Fibroblast of lung (primary cell): Measurements from ENCODE around the gene CFAP73. TPM values are rescaled to one million over a fixed set of nuclear protein-coding genes. Genes with fewer than 3 reads are reported as not detected.

ENCODE experiments used
- DNase-seq, 2 donors: peaks; one replicate each; pipeline versions ENCODE4 v3.0.0 to v3.0.0-alpha.2; 2010; ENCODE audit warnings: low read depth in 2 of 2
- H2AFZ ChIP-seq: 2 replicates; pipeline ENCODE4 v1.5.1; 2012; ENCODE audit warnings: low read length, control low read depth, inconsistent platforms
- H3K27ac ChIP-seq: 2 replicates; pipeline ENCODE4 v1.5.1; 2011; ENCODE audit warnings: low read length, control low read depth; ENCODE audit not compliant: insufficient read depth
- H3K27me3 ChIP-seq: 2 replicates; pipeline ENCODE4 v1.5.1; 2011; ENCODE audit warnings: mild to moderate bottlenecking, low read length; ENCODE audit not compliant: control insufficient read depth, insufficient read depth
- H3K36me3 ChIP-seq: 2 replicates; pipeline ENCODE4 v1.5.1; 2011; ENCODE audit warnings: low read length; ENCODE audit not compliant: control insufficient read depth, insufficient read depth
- H3K4me1 ChIP-seq: 2 replicates; pipeline ENCODE4 v1.5.1; 2011; ENCODE audit warnings: low read length; ENCODE audit not compliant: control insufficient read depth, insufficient read depth; ENCODE audit errors: extremely low read depth
- H3K4me2 ChIP-seq: 2 replicates; pipeline ENCODE4 v1.5.1; 2011; ENCODE audit warnings: low read length, control low read depth; ENCODE audit not compliant: insufficient read depth; ENCODE audit errors: extremely low read depth
- H3K4me3 ChIP-seq, 4 experiments: fragments of 200-600 bp in 1 of 4; sonication (generic) in 1 of 4; replicated peaks in 1 of 4; 2 replicates each; pipeline ENCODE4 v1.5.1; 2011 to 2016; ENCODE audit warnings: low read length in 4 of 4, low read depth in 3 of 4, mild to moderate bottlenecking in 3 of 4, control low read depth in 2 of 4, inconsistent platforms in 1 of 4, mixed read lengths in 1 of 4; ENCODE audit not compliant: insufficient read depth in 1 of 4; ENCODE audit errors: control extremely low read depth in 1 of 4
- H3K79me2 ChIP-seq: 2 replicates; pipeline ENCODE4 v1.5.1; 2012; ENCODE audit warnings: mild to moderate bottlenecking, low read length, inconsistent platforms; ENCODE audit not compliant: control insufficient read depth, insufficient read depth
- H3K9ac ChIP-seq: 2 replicates; pipeline ENCODE4 v1.5.1; 2011; ENCODE audit warnings: mild to moderate bottlenecking, low read length, control low read depth; ENCODE audit not compliant: insufficient read depth
- H3K9me3 ChIP-seq: 2 replicates; pipeline ENCODE4 v1.5.1; 2012; ENCODE audit warnings: low read depth, low read length; ENCODE audit not compliant: control insufficient read depth, insufficient read depth
- H4K20me1 ChIP-seq: 2 replicates; pipeline ENCODE4 v1.5.1; 2011; ENCODE audit warnings: low read length; ENCODE audit not compliant: control insufficient read depth, insufficient read depth; ENCODE audit errors: extremely low read depth
- EZH2 ChIP-seq: IDR thresholded peaks from 2 replicates; pipeline ENCODE4 v1.5.1; 2012; ENCODE audit warnings: low read length, control low read depth, mild to moderate bottlenecking; ENCODE audit errors: missing control alignments
- polyA minus RNA-seq: library from RNA; depleted of rRNA, polyadenylated mRNA; stranded (reverse); fragments of >200 nt; gene quantifications from 2 replicates; pipeline ENCODE4 v1.2.3, GENCODE V29; 2011; ENCODE audit warnings: low replicate concordance
- polyA plus RNA-seq, 2 donors: library from polyadenylated mRNA; depleted of rRNA in 1 of 2; stranded (reverse) in 1 of 2; unstranded in 1 of 2; fragments of >200 nt; gene quantifications; 2 replicates each; pipeline ENCODE4 v1.2.1, GENCODE V29; 2011 to 2012; ENCODE audit warnings: missing spikeins in 1 of 2
- total RNA-seq: library from RNA; depleted of rRNA; stranded (reverse); fragments of >200 nt; gene quantifications from 2 replicates; pipeline ENCODE4 v1.2.1, GENCODE V29; 2014
- TF ChIP-seq, protein P1 (sequence below), 2 donors: IDR thresholded peaks in 1 of 2; conservative IDR thresholded peaks in 1 of 2; 1 replicate in 1 of 2; 2 replicates in 1 of 2; pipeline ENCODE4 v1.5.1; 2011 to 2012; ENCODE audit warnings: low read length in 2 of 2, control low read depth in 1 of 2, inconsistent platforms in 1 of 2, low read depth in 1 of 2, mild to moderate bottlenecking in 1 of 2

CFAP73 gene
- total RNA-seq (not detected in 2 replicates), polyA plus RNA-seq (not detected in 2 replicates), polyA minus RNA-seq (not detected in 2 replicates)
- polyA plus RNA-seq (2012), result not detected in 2 replicates

DNA sequence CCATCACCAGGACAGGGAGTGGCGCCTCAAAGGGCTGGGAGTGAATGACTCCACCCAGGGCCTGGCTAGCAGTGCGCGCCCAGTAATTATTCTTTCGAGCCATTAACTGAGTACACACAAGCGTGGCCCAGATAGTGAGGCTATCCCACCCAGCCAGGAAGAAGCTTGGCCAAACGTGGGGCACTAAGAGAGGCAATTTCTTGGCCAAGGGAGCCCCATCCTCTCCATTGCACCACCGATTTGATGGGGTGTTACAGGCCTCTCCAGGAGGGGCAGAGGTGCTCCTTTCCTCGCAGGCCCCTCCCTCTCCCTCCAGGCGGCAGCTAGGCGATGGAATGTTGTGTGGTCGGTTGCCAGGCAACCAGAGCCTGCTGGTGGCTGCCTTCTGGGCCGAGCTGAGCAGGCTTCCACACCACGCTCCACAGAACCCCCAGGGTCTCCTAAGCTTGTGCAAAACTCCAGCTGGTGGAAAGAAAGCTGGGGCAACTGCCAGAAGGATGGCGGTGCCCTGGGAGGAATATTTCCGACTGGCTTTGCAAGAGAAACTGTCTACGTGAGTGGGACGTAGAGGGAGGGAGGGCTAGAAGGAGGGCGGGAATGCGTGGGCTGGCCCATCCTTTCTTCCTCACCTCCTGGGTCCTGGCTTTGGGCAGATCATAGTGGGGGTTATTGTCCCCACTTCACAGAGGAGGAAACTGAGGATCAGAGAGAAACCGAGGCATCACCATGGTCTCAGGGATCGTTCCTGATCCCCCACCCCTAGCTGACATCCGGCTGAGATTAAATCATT, at the start of gene CFAP73:
CFAP73 (plus strand) TSS at position 364 of the 790 bp plus-strand sequence; CDS start at position 498, 134 bp downstream.
- Histone ChIP-seq H3K4me3 (peak within 1 kb of the TSS in 1 of 4 experiments; percentile 21), H3K9me3 (no peaks in the 10 kb centered on the region), H3K4me1 (peaks cover 7% of the 10 kb centered on the region), H2AFZ (peak within 1 kb of the TSS; percentile 23), H3K36me3 (no peaks in the 10 kb centered on the region), H3K79me2 (no peaks in the 10 kb centered on the region), H3K4me2 (peak within 1 kb of the TSS; percentile 59), H3K27ac (no peak within 1 kb of the TSS), H3K9ac (no peak within 1 kb of the TSS), H3K27me3 (peaks cover 18% of the 10 kb centered on the region), H4K20me1 (no peaks in the 10 kb centered on the region)
- peak; percentile 72 to 85 for DNase-seq
- no peak for TF ChIP-seq EZH2
- TF ChIP-seq, protein P1, sequence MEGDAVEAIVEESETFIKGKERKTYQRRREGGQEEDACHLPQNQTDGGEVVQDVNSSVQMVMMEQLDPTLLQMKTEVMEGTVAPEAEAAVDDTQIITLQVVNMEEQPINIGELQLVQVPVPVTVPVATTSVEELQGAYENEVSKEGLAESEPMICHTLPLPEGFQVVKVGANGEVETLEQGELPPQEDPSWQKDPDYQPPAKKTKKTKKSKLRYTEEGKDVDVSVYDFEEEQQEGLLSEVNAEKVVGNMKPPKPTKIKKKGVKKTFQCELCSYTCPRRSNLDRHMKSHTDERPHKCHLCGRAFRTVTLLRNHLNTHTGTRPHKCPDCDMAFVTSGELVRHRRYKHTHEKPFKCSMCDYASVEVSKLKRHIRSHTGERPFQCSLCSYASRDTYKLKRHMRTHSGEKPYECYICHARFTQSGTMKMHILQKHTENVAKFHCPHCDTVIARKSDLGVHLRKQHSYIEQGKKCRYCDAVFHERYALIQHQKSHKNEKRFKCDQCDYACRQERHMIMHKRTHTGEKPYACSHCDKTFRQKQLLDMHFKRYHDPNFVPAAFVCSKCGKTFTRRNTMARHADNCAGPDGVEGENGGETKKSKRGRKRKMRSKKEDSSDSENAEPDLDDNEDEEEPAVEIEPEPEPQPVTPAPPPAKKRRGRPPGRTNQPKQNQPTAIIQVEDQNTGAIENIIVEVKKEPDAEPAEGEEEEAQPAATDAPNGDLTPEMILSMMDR (conservative IDR thresholded peaks at IDR 0.05 in 1 of 2, IDR thresholded peaks at IDR 0.05 in 1 of 2; ENCODE audit: low read depth in 1 of 2, low read length in 2 of 2), result no peak

DNA sequence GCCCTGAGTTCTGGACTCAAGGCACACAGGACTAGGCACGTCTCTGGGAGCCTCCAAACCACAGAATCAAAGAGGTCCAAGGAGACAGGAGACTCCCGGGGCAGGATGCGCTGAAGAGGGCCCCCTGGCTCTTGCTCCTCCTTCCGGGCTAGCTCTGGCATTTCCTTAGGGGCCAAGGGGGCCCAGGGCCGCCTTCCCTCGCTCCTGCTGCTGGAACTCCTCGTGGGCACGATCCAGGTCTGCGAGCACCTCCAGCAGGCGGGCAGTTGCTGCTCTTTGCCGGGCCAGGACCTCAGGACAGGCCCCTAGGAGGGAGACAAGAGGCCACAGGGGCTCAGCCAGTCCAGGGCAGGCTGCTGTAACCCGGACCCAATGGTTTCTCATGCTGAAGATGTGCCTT, 49.8 kb upstream of the CFAP73 start:
- Histone ChIP-seq H3K4me3 (no peak overlapping the region), H3K27ac (no peak overlapping the region), H4K20me1 (no peaks in the 10 kb centered on the region), H2AFZ (no peak overlapping the region), H3K4me2 (no peak overlapping the region), H3K36me3 (no peaks in the 10 kb centered on the region), H3K9me3 (no peaks in the 10 kb centered on the region), H3K79me2 (no peaks in the 10 kb centered on the region), H3K27me3 (no peaks in the 10 kb centered on the region), H3K4me1 (no peaks in the 10 kb centered on the region), H3K9ac (no peak overlapping the region)
- no peak for DNase-seq
- TF ChIP-seq, protein P1 (conservative IDR thresholded peaks at IDR 0.05 in 1 of 2, IDR thresholded peaks at IDR 0.05 in 1 of 2; ENCODE audit: low read depth in 1 of 2, low read length in 2 of 2), result no peak
- no peak for TF ChIP-seq EZH2

GRCh38 chr12:113101751-113102150, 47.8 kb upstream of the CFAP73 start:
- Histone ChIP-seq H3K9ac (no peak overlapping the region), H3K27ac (no peak overlapping the region), H3K4me2 (no peak overlapping the region), H3K27me3 (no peaks in the 10 kb centered on the region), H3K4me3 (no peak overlapping the region), H3K79me2 (no peaks in the 10 kb centered on the region), H3K4me1 (no peaks in the 10 kb centered on the region), H2AFZ (no peak overlapping the region), H3K9me3 (no peaks in the 10 kb centered on the region), H3K36me3 (no peaks in the 10 kb centered on the region), H4K20me1 (no peaks in the 10 kb centered on the region)
- no peak for TF ChIP-seq EZH2
- TF ChIP-seq, protein P1 (conservative IDR thresholded peaks at IDR 0.05 in 1 of 2, IDR thresholded peaks at IDR 0.05 in 1 of 2; ENCODE audit: low read depth in 1 of 2, low read length in 2 of 2), result no peak
- no peak for DNase-seq
